Common myeloid progenitor, CD34-positive (primary cell): ENCODE measurements around the gene MZT2B.
"Not testable (repeated sequence)": the region's sequence is repeated elsewhere in the genome, so short reads cannot be mapped to it uniquely, and the experiment has no call there.

Experiments
- CTCF ChIA-PET: fragments of 350-600 bp; sonication (Branson Sonifier 250); formaldehyde crosslinking; loops from one replicate; lab custom pipeline; 2021; ENCODE audit warnings: antibody characterized with exemption; lab: Charles Lee
- POLR2A ChIA-PET: fragments of 350-600 bp; sonication (Branson Sonifier 250); formaldehyde crosslinking; loops from one replicate; lab custom pipeline; 2021; ENCODE audit warnings: antibody characterized with exemption; lab: Charles Lee
- DNase-seq, 3 donors: peaks; one replicate each; pipeline versions ENCODE4 v3.0.0 to v3.0.0-alpha.2; 2013
- H3K27ac ChIP-seq, 2 experiments: 1 replicate in 1 of 2; 2 replicates in 1 of 2; pipeline ENCODE4 v1.7.0; 2013; ENCODE audit warnings: inconsistent platforms in 2 of 2, low read length in 2 of 2, mild to moderate bottlenecking in 2 of 2, low read depth in 1 of 2, moderate library complexity in 1 of 2; ENCODE audit not compliant: severe bottlenecking in 2 of 2, insufficient read depth in 1 of 2, poor library complexity in 1 of 2
- H3K27me3 ChIP-seq, 5 experiments: replicated peaks in 2 of 5; 1 replicate in 3 of 5; 2 replicates in 2 of 5; pipeline versions ENCODE4 v1.6.1 to v1.7.0; 2013; ENCODE audit warnings: low read length in 4 of 5, mild to moderate bottlenecking in 2 of 5, moderate library complexity in 2 of 5, inconsistent platforms in 1 of 5; ENCODE audit not compliant: insufficient read depth in 5 of 5, control insufficient read depth in 4 of 5
- H3K36me3 ChIP-seq, 4 experiments: 1 replicate in 2 of 4; 2 replicates in 2 of 4; pipeline versions ENCODE4 v1.6.1 to v1.7.0; 2013; ENCODE audit warnings: low read length in 3 of 4, control low read depth in 1 of 4, mild to moderate bottlenecking in 1 of 4; ENCODE audit not compliant: control insufficient read depth in 4 of 4, insufficient read depth in 4 of 4
- H3K4me1 ChIP-seq, 4 experiments: 1 replicate in 3 of 4; 2 replicates in 1 of 4; pipeline versions ENCODE4 v1.6.1 to v1.7.1; 2013; ENCODE audit warnings: low read length in 3 of 4, mild to moderate bottlenecking in 3 of 4, control low read depth in 1 of 4, inconsistent platforms in 1 of 4, moderate library complexity in 1 of 4; ENCODE audit not compliant: control insufficient read depth in 4 of 4, insufficient read depth in 4 of 4; ENCODE audit errors: control extremely low read depth in 1 of 4
- H3K4me3 ChIP-seq, 7 experiments: 1 replicate in 4 of 7; 2 replicates in 3 of 7; pipeline versions ENCODE4 v1.5.1 to v1.7.0; 2013; ENCODE audit warnings: mild to moderate bottlenecking in 7 of 7, low read length in 6 of 7, moderate library complexity in 6 of 7, inconsistent platforms in 2 of 7, low read depth in 2 of 7, control low read depth in 1 of 7; ENCODE audit not compliant: insufficient read depth in 4 of 7, control insufficient read depth in 1 of 7; ENCODE audit errors: extremely low read depth in 1 of 7
- H3K9me3 ChIP-seq, 5 experiments: 1 replicate in 4 of 5; 2 replicates in 1 of 5; pipeline versions ENCODE4 v1.6.1 to v1.7.1; 2013; ENCODE audit warnings: low read length in 4 of 5, mild to moderate bottlenecking in 2 of 5, inconsistent platforms in 1 of 5, low read depth in 1 of 5, moderate library complexity in 1 of 5; ENCODE audit not compliant: control insufficient read depth in 4 of 5, insufficient read depth in 2 of 5; ENCODE audit errors: control extremely low read depth in 1 of 5
- WGBS: methylation state at CpG from one replicate; pipeline ENCODE4 v1.1.5; 2013; ENCODE audit not compliant: insufficient coverage; 5-methylcytosine and 5-hydroxymethylcytosine counted together

The MZT2B gene

DNA sequence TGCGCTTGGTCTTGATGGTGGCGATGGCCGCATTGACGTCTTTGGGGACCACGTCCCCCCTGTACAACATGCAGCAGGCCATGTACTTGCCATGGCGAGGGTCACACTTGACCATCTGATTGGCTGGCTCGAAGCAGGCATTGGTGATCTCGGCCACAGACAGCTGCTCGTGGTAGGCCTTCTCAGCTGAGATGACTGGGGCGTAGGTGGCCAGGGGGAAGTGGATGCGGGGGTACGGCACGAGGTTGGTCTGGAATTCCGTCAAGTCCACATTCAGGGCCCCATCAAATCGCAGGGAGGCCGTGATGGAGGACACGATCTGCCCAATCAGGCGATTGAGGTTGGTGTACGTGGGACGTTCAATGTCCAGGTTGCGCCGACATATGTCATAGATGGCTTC is 11.8 kb downstream of the MZT2B start:
- DNase-seq, CTCF ChIA-PET, H3K4me3 ChIP-seq, H3K9me3 ChIP-seq, H3K27me3 ChIP-seq, POLR2A ChIA-PET, H3K4me1 ChIP-seq, H3K27ac ChIP-seq: not testable (repeated sequence)
- WGBS, result 85% methylated on average over 9 of the region's 22 CpGs
- H3K36me3 ChIP-seq, result peaks cover 0 to 11% (median 8%) of the 10 kb centered on the region in 4 experiments

- H3K4me3 ChIP-seq, H3K9me3 ChIP-seq, H3K27ac ChIP-seq, CTCF ChIA-PET, DNase-seq, POLR2A ChIA-PET, H3K27me3 ChIP-seq, H3K4me1 ChIP-seq, H3K36me3 ChIP-seq: not testable (repeated sequence)
- 100% methylated on average over 2 of the region's 9 CpGs for WGBS
Measured at GRCh38 chr2:130195089-130195635, 13.1 kb downstream of the MZT2B start.

DNA sequence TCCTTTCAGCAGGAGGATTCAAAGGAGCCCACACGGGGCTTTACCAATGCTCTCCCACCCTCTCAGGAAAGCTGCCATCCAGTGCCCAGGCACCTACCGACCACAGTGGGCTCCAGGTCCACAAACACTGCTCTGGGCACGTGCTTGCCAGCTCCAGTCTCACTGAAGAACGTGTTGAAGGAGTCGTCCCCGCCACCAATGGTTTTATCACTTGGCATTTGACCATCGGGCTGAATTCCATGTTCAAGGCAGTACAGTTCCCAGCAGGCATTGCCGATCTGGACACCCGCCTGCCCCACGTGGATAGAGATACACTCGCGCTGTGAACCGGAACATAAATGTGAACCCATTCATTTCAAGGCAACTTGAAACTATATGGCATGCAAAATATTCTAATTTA is 14.0 kb downstream of the MZT2B start:
- CTCF ChIA-PET, DNase-seq, H3K9me3 ChIP-seq, H3K4me1 ChIP-seq, H3K36me3 ChIP-seq, H3K27ac ChIP-seq, H3K27me3 ChIP-seq, POLR2A ChIA-PET, H3K4me3 ChIP-seq: not testable (repeated sequence)
- WGBS, result no CpG with 5 or more reads among the region's 13 CpGs

GRCh38 chr2:130198343-130198742 is 16.3 kb downstream of the MZT2B start, which contains the start of gene TUBA3E:
TSS of gene TUBA3E (minus strand) at chr2:130198439. CDS start at chr2:130198360, 79 bp downstream.
- Histone ChIP-seq H3K36me3 (no peaks in the 10 kb centered on the region), H3K4me3 (no peak within 1 kb of the TSS), H3K27me3 (no peaks in the 10 kb centered on the region), H3K9me3 (no peaks in the 10 kb centered on the region), H3K4me1 (no peaks in the 10 kb centered on the region), H3K27ac (no peak within 1 kb of the TSS)
- POLR2A ChIA-PET, result no interaction called here
- CTCF ChIA-PET, result no interaction called here
- DNase-seq, result no peak
- 95% methylated on average over 25 of the region's 26 CpGs for WGBS

- no CpG with 5 or more reads among the region's 7 CpGs for WGBS
- H3K36me3 ChIP-seq, H3K27ac ChIP-seq, H3K4me1 ChIP-seq, H3K27me3 ChIP-seq, POLR2A ChIA-PET, H3K9me3 ChIP-seq, H3K4me3 ChIP-seq, CTCF ChIA-PET: not testable (repeated sequence)
- DNase-seq, result peak in 2 of 3 donors; percentile 5 to 25
Measured at GRCh38 chr2:130202518-130202917, 20.5 kb downstream of the MZT2B start.

DNA sequence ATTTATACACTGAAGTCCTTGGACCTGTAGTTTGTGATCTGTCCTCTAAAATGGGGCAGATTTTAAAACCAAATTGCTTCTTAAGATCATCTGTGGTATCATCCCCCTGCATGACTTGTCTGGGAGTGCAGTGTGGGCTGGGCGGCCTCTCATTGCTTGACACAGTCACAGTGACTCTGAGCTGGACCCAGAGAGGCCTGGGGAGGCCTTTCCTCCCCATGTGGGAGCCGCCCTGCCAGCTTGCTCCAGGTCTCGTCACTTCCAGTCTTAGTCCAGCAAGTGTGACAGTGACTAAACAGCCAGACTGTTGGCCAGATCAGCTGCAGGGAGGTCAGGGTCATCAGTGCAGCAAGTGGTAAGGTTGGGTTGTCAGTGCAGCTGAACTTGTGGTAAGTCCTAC is 21.1 kb downstream of the MZT2B start:
- 100% methylated on average over 1 of the region's 3 CpGs for WGBS
- CTCF ChIA-PET, result not testable (repeated sequence)

GRCh38 chr2:130207051-130207450 is 25.0 kb downstream of the MZT2B start:
- H3K27me3 ChIP-seq, result peaks cover 0 to 13% (median 2%) of the 10 kb centered on the region in 5 experiments
- H3K9me3 ChIP-seq, CTCF ChIA-PET, H3K36me3 ChIP-seq, POLR2A ChIA-PET, DNase-seq, H3K27ac ChIP-seq, H3K4me1 ChIP-seq, H3K4me3 ChIP-seq: not testable (repeated sequence)
- 90% methylated on average over 6 of the region's 13 CpGs for WGBS

More for the DNA sequence above, 21.1 kb downstream of the MZT2B start:
- H3K4me1 ChIP-seq, H3K27ac ChIP-seq, H3K27me3 ChIP-seq, POLR2A ChIA-PET, H3K9me3 ChIP-seq, H3K36me3 ChIP-seq, DNase-seq, H3K4me3 ChIP-seq: not testable (repeated sequence)
